ENCODE data around the gene SLC52A3. TPM values are rescaled to one million over a fixed set of nuclear protein-coding genes. Genes with fewer than 3 reads are reported as not detected.

The SLC52A3 gene
- total and polyA plus RNA-seq, 2 donors (not counting 3 experiments of a cell fraction or from before 2014, with no cell fraction given): not detected

DNA sequence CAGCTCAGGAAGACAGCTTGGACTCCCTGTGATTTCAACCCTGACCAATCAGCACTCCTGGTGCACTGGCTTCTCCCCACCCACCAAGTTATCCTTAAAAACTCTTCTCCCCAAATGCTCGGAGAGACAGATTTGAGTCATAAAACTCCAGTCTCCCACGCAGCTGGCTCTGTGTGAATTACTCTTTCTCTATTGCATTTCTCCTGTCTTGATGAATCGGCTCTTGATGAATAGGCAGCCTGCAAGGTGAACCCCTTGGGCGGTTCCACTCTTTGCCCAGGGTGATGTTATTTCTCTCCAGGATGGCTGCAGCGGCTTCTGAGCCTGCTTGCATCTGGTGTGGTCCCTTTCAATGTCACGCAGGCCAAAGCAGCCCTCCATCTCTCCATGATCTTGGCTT lies 12.4 kb downstream of the SLC52A3 start:
- no peaks in the 10 kb centered on the region for H4K20me1 ChIP-seq (replicated peaks; ENCODE audit: control insufficient read depth, extremely low read depth, insufficient read depth, low read length)
- CTCF ChIA-PET: no interaction called here
- no peak overlapping the region for H3K27ac ChIP-seq (ENCODE audit: insufficient read depth, low read depth, low read length)
- no peaks in the 10 kb centered on the region for H3K9me3 ChIP-seq (replicated peaks; ENCODE audit: control insufficient read depth, insufficient read depth, low read length)
- H3K9me1 ChIP-seq (replicated peaks; ENCODE audit: control insufficient read depth, extremely low read depth, insufficient read depth, low read length): no peaks in the 10 kb centered on the region
- H3K79me2 ChIP-seq (ENCODE audit: control insufficient read depth, insufficient read depth, low read length): no peaks in the 10 kb centered on the region
- POLR2A ChIA-PET: no interaction called here
- FAIRE-seq (no peak), DNase-seq (ENCODE audit: low read depth, low spot score) (no peak)
- no peak overlapping the region for H3K4me3 ChIP-seq (replicated peaks in 1 of 3; ENCODE audit: insufficient read depth in 1 of 3, low read depth in 1 of 3, low read length in 3 of 3)
- dilution Hi-C loops (cut with MboI; ENCODE audit: extremely low pct_ligation_motif_present, low sequenced_read_pairs) (no loop called here), intact Hi-C loops (cut with micrococcal nuclease) (no loop called here)
- H2AFZ ChIP-seq (ENCODE audit: low read depth, low read length): no peak overlapping the region
- TF ChIP-seq MYC (IDR thresholded peaks at IDR 0.05; ENCODE audit: low read depth, low read length): no peak
- no peak for TF ChIP-seq GATA2 (IDR thresholded peaks at IDR 0.05; ENCODE audit: insufficient read depth, insufficient read length, low read depth, low read length)
- TF ChIP-seq, protein P1, sequence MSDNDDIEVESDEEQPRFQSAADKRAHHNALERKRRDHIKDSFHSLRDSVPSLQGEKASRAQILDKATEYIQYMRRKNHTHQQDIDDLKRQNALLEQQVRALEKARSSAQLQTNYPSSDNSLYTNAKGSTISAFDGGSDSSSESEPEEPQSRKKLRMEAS (IDR thresholded peaks at IDR 0.05; ENCODE audit: insufficient read depth, insufficient read length): no peak
- no peak for TF ChIP-seq FOS (IDR thresholded peaks at IDR 0.05; ENCODE audit: borderline replicate concordance, insufficient read depth, low read length)
- no peaks in the 10 kb centered on the region for H3K36me3 ChIP-seq (ENCODE audit: control insufficient read depth in 2 of 2, extremely low read depth in 1 of 2, insufficient read depth in 2 of 2, low read length in 2 of 2)
- no peaks in the 10 kb centered on the region for H3K4me1 ChIP-seq (ENCODE audit: control insufficient read depth, extremely low read depth, insufficient read depth, low read length)
- H3K27me3 ChIP-seq (ENCODE audit: control insufficient read depth in 2 of 2, insufficient read depth in 2 of 2, low read length in 2 of 2): peaks cover 0 to 2% of the 10 kb centered on the region in 2 experiments
- no TSS peak for BruUV-seq (replicated peaks)
- H3K4me2 ChIP-seq (ENCODE audit: insufficient read depth, low read length): no peak overlapping the region
- no peak overlapping the region for H3K9ac ChIP-seq (replicated peaks; ENCODE audit: extremely low read depth, insufficient read depth, low read length)

DNA sequence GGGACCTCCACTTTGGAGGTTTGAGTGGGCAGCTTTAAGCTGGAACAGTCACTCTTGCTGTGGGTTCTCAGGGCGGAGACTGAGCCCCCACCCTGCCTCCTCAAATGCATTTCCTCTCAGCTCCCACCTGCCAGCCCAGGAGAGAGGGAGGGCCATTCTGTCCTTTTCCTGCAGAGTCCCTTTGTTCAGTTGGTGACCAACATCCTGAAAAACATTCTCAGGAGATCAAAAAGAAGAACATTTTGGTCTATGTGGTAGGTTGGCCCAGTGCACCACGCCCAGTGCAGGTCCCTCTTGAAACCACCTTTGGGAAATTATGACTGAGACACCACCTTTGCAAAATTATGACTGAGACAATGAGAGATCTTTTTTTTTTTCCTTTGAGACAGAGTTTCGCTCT lies 13.4 kb downstream of the SLC52A3 start:
- Histone ChIP-seq H3K9ac (replicated peaks; ENCODE audit: extremely low read depth, insufficient read depth, low read length) (no peak overlapping the region), H3K27ac (ENCODE audit: insufficient read depth, low read depth, low read length) (no peak overlapping the region), H4K20me1 (replicated peaks; ENCODE audit: control insufficient read depth, extremely low read depth, insufficient read depth, low read length) (no peaks in the 10 kb centered on the region), H3K4me1 (ENCODE audit: control insufficient read depth, extremely low read depth, insufficient read depth, low read length) (no peaks in the 10 kb centered on the region), H3K27me3 (ENCODE audit: control insufficient read depth in 2 of 2, insufficient read depth in 2 of 2, low read length in 2 of 2) (peaks cover 0 to 2% of the 10 kb centered on the region in 2 experiments), H3K9me3 (replicated peaks; ENCODE audit: control insufficient read depth, insufficient read depth, low read length) (no peaks in the 10 kb centered on the region), H3K79me2 (ENCODE audit: control insufficient read depth, insufficient read depth, low read length) (no peaks in the 10 kb centered on the region), H3K9me1 (replicated peaks; ENCODE audit: control insufficient read depth, extremely low read depth, insufficient read depth, low read length) (no peaks in the 10 kb centered on the region), H3K4me3 (replicated peaks in 1 of 3; ENCODE audit: insufficient read depth in 1 of 3, low read depth in 1 of 3, low read length in 3 of 3) (no peak overlapping the region), H3K4me2 (ENCODE audit: insufficient read depth, low read length) (no peak overlapping the region), H2AFZ (ENCODE audit: low read depth, low read length) (no peak overlapping the region), H3K36me3 (ENCODE audit: control insufficient read depth in 2 of 2, extremely low read depth in 1 of 2, insufficient read depth in 2 of 2, low read length in 2 of 2) (no peaks in the 10 kb centered on the region)
- TF ChIP-seq, protein P2, sequence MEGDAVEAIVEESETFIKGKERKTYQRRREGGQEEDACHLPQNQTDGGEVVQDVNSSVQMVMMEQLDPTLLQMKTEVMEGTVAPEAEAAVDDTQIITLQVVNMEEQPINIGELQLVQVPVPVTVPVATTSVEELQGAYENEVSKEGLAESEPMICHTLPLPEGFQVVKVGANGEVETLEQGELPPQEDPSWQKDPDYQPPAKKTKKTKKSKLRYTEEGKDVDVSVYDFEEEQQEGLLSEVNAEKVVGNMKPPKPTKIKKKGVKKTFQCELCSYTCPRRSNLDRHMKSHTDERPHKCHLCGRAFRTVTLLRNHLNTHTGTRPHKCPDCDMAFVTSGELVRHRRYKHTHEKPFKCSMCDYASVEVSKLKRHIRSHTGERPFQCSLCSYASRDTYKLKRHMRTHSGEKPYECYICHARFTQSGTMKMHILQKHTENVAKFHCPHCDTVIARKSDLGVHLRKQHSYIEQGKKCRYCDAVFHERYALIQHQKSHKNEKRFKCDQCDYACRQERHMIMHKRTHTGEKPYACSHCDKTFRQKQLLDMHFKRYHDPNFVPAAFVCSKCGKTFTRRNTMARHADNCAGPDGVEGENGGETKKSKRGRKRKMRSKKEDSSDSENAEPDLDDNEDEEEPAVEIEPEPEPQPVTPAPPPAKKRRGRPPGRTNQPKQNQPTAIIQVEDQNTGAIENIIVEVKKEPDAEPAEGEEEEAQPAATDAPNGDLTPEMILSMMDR (IDR thresholded peaks at IDR 0.05; ENCODE audit: extremely low read depth in 1 of 2, insufficient read depth in 1 of 2, low read depth in 1 of 2, low read length in 2 of 2): no peak
- TF ChIP-seq EZH2 (IDR thresholded peaks at IDR 0.05; ENCODE audit: borderline replicate concordance, low read depth, low read length, severe bottlenecking): no peak
- no peak for TF ChIP-seq POLR2AphosphoS5 (IDR thresholded peaks at IDR 0.05; ENCODE audit: insufficient read depth, low read depth, low read length)
- no TSS peak for BruUV-seq (replicated peaks)
- intact Hi-C loops (cut with micrococcal nuclease): no loop called here
- dilution Hi-C loops (cut with MboI; ENCODE audit: extremely low pct_ligation_motif_present, low sequenced_read_pairs): no loop called here
- no peak for FAIRE-seq
- ChIA-PET CTCF (interaction anchor here (1.3 kb wide), 1 partner anchor 16 kb away, joined by 4 read pairs; no protein-coding TSS in a partner anchor), POLR2A (no interaction called here)
- DNase-seq (ENCODE audit: low read depth, low spot score): no peak
